ENCODE data around the gene GZF1. TPM values are rescaled to one million over a fixed set of nuclear protein-coding genes. Genes with fewer than 3 reads are reported as not detected.

The GZF1 gene
- total RNA-seq, 1 experiment from 2014 or later, result 18.7 TPM

DNA sequence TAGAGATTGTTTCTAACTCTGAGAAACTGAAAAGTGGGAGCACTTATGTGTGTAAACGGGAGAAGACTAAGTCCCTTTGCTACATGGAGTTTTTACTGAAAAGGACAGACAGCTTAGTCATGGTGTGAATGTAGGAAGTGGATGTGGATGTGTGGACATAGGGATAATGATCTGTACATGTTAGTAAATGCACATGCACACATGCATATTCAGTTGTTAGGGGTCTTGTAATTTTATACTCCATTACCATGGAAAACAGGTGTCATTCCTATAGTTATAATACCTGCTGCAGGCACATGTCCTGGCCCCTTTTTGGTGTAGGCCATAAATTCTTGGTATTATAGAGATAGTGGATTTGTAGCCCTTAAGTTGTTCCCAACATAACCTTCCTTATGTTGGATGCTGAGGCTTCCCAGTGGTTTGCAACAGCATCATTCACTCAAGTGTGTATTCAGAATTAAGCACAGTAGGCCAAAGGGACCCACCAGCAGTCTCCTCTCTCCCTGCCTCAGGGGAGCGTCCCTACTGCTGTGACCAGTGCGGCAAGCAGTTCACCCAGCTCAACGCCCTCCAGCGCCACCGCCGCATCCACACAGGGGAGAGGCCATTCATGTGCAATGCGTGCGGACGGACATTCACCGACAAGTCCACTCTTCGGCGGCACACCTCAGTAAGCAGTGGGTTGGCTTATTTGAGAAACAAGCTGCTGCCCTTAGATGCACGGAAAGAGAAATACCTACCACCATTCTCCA is 7.3 kb downstream of the GZF1 start:
- no peak for DNase-seq (ENCODE audit: low read depth)

DNA sequence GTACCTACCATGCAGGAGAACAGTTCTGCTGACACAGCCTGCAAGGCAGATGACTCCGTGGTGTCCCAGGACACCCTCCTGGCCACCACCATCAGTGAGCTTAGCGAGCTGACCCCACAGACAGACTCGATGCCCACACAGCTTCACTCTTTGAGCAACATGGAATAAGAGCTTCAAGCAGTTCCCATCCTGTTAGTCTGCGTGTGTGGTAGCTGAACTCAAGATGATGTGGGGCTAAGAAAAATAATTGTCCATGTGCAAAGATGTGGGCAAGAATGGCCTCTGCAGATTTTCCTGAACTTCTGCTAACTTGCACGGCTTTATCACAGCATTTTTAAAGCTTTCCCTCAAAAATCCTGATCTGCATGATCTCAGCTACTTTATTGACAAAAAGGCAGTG is 8.3 kb downstream of the GZF1 start:
- DNase-seq (ENCODE audit: low read depth), result no peak

DNA sequence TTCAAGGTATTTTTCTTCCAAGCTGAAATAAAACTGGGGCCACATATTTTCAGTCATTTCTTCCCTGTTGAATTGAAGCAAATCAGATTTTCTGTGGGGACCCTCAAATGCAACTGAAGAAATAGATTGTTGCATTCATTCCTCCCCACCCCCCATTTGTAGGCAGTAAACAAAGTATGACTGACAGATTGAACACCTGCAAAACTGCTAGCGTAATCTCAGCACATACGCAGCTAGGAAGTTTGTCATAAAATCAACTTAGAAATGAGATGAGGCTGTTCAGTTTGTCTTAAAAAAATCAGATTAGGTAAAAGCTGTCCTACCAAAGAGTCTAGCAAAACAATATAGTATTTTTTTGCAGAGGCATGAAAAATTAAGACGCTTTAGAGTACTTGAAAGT is 8.9 kb downstream of the GZF1 start:
- no peak for DNase-seq (ENCODE audit: low read depth)

DNA sequence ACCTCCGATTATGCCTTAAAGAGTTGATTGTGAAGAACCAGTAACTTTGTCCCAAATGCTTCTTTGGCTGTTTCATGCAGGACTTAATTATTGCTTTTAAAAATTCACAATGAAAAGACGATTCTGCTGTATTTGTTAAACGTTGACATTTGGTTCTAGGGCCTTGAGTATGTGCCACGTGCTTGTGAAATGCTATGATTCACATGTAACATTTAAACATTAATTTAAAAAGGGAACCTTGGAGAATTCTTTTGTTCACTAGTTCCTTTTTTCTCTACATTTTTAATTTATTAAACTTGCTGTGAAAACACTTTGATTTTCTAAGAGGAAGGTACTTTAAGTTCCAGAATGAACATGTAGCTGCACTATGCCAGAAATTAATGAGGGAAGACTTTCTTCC is 9.5 kb downstream of the GZF1 start:
- no peak for DNase-seq (ENCODE audit: low read depth)

DNA sequence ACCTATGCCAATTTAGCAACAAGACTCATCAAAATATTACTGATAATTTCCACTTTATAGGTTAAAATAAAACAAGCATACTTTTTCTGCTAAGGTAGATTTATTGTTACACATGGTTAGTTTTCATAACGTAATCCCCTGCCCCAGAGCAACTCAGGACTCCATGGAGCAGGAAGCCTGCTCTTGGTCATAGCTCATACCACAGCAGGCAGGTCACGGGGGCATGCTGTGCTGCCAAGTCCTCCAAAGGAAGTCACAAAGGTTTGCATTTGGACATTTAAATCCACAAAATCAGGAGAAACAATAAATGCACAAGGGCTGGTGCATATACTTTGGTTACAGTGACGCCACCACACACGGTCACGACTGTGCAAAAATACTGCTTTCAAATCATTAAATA is 12.5 kb downstream of the GZF1 start:
- no peak for DNase-seq (ENCODE audit: low read depth)

DNA sequence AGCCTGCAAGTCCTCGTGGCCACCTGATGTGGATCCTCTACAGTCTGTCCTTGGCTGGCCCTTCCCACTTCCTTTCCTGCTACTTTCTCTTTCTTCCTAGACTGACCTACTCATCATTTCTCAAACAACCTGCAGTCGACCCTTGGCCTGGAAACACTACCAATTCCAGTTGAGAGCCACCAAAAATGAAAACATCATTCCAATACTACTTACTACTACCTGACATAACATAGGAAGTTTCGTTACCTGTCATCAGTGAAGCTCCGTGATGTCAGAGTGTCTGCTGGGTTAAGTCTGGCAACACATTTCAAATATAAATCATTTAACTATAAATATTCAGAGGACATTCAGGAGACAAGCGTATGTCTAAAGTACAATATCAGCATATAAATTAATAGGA is 13.8 kb downstream of the GZF1 start:
- no peak for DNase-seq (ENCODE audit: low read depth)

DNA sequence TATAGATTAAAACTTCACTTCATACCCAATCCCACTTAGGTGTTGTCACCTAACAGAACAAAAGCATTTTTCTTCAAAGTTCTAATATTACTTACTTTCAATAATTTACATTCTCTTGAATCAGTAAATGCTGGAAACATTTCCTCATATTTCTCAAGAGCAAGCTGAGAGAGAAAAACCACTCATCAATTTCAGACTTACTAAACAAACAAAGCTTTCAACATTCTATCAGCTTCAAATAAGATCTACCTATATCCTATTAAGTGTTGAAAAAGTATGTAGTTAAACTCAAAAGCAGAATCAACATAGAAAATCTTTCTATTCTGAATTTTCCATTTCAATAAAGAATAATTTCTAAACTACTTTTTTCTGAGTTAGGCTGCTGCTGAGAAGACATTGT is 17.8 kb downstream of the GZF1 start:
- DNase-seq (ENCODE audit: low read depth), result no peak

DNA sequence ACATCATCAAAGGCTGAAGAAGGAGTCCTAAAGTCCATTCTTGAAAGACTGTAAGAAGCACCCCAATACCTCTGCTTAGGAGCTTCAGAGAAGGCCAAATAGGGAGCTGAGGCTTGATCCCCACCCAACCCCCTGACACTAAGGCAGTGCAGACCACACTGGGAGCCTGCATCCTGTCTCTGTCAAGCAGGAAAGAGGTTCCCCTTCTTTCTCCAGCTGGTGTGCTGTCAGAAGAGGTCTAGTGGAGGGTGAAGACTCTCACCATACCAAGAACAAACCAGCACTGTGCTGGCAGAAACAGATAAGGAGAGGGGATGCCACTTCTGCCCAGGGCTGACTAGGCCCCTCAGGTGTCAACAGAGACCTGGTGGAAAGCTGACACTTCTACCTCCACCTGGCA is 19.9 kb downstream of the GZF1 start:
- DNase-seq (ENCODE audit: low read depth), result no peak

DNA sequence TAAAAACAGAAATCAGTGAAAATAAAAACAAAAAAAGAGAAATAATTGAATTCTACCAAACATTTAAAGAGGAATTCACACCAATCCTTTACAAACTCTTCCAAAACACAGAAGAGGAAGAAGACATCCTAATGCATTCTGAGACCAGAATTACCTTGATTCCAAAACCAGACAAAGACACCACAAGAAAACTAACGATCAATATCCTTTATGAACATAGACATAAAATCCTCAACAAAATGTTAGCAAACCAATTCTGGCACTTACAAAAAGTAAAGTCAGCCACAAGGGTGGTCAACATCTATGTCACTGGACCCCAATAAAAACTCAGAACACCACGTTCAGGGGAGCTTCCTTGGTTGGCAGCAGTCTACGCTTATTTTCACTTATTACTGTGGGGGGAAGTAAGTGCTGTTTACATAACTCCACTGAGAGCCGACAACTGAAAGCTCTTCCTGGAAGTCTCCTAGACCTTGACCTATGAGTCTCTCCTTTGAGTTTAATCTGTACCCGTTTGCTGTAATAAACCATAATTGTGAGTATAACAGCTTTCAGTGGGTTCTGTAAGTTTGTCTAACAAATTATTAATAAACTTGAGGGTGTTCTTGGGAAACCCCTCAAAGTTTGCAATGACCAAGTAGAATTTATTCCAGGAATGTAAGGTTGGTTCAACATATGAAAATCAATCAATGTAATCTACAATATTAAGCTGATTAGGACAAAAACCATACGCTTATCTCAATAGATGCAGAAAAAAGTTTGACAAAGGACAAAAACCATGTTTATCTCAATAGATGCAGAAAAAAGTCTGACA is 24.5 kb downstream of the GZF1 start:
- DNase-seq (ENCODE audit: low read depth), result no peak

DNA sequence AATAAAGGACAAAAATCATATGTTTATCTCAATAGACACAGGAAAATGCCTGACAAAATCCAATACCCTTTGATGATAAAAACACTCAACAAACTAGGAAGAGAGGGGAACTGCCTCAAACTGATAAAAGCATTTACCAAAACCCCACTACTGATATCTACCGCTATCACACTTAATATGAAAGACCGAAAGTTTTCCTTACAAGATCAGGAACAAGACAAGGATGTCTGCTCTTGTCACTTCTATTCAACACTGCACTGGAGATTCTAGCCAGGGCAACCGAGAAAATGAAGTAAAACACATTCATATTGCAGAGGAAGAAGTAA is 25.1 kb downstream of the GZF1 start:
- no peak for DNase-seq (ENCODE audit: low read depth)

DNA sequence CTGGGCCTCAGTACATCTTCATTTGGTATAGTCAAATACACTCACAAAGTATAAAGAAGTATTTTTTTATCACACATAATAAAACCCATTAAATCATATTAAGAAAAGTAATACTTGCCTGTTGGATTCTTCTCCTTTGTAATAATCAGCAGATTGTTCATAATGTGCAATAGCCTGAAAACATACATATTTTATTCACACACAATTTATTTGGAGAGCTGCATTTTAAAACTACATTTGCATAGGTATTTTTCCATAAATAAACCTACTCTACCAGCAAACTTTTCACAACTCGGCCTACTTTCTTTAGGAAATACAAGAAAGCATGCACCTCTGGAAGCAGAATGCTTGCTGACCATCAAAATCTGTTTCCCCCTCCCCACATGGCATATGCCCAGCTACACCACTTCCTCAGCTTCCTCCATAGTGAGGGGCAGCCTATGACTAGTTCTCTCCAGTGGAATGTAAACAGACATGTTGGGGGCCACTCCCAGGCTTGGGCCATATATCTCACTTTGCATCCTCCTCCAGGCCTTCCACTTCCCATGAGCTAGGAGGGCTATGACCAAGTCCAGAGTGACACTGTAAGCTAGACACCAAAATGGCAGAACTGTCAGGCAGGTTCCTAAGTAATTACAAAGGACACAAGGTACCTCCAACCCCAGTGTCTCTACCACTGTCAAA is 28.3 kb downstream of the GZF1 start:
- DNase-seq (ENCODE audit: low read depth), result no peak

DNA sequence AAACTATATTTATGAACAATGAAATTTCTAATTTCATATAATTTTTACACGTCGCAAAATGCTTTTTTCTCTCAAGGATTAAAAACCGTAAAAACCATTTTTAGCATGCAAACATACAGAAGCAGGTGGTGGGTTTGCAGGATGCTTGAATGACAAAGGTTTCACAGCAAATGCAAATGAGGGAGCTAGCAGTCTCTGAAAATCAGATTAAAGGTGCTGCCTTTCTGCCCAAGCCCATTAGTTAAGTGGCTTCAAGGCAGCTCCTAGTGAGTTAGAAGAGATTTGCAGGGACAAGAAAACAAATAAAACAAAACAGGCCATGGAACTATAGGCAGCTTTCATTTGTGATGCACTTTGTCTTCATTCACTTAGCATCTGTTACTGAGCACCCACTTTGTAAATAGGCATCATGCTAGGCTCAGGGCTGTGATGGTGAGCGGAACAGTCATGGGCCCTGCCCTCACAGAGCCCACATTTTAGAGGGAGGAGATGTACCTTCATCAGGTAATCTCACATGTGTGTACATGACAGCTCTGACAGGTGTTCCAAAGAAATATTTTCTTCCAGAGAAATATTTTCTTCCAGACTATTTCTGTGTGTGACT is 29.8 kb downstream of the GZF1 start:
- no peak for DNase-seq (ENCODE audit: low read depth)

DNA sequence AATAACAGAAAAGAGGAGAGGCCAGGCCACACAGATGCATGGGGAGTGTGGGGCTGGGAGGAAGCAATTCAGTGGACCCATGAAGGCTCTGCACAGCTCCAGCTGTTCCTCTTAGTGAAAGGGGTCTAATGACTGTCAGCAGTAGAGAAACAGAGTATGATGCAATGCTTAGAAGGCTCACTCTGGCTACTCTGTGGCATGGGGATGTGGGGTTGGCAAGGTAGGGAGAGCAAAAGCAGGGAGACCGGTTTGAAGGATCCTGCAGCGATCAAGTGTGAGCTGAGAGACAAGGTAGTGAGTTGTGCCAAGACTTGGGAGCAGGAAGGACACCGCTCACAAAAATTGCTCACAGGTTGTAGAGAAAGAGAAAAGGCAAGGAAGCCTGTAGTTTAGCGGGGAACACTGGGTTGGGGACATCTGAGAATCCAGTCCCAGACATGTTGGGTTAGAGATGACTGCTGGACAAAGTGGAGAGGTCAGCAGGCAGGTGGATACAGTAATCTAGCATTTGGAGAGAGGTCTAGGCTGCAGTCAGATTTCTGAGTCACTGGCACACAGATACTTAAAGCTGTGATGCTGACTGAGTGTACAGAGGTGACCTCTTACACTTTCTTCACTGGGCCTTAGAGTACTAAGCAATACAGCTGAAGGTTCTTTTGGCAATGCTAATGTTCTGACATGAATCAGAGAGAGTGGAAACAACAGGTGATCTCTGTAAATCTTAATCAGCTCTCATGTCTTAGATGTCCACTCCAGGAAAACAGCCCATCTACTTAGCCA is 32.2 kb downstream of the GZF1 start:
- DNase-seq (ENCODE audit: low read depth), result peak; percentile 47

DNA sequence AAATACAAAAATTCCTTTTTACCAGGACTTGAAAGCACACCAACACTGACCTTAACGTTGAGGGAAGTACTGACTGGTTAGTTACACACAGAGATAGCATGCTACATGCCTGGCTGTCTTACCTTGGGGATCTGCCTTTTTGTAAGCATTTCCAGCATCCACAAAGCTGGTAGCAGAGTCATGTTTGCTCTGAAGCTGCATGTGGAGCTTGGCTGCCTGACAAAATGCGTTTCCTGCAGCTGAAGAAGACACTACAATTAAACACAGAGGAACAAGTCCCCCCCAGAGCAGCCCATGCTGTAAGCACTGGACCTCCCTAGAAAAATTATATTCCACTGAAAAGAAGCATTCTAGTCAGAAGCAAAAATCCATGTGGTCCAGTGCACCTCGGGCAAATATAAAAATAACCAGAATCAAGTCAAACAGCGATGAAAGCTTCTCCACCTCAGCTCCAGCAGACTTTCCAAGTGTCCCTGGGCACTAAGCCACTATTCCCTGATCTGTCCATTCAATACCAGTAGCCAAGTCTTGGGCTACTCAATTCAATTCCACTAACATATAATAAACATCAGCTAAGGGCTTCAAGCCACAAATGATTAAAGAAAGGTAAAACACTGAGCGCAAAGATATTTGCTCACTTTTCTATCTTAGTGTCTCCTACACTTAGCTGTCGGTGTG is 35.1 kb downstream of the GZF1 start:
- DNase-seq (ENCODE audit: low read depth), result no peak

DNA sequence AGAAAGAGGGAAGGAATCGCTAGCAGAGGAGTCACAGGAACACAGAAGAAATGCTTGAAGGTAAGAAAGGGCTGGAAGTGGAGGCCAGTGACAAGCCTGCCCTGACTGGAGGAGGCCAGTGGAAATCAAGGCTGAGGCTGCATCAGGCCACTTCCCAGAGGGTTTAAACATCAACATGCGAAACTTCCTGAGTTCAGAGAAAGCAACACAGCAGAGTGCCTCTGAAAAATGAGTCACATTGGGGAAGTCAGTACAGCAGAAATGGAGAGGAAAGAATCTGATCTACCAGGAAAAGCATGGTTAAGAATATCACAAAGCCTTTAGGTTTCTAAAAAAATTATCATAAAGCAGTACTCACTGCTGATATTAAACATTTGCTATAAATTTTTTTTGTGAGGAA is 36.0 kb downstream of the GZF1 start:
- peak; percentile 39 for DNase-seq (ENCODE audit: low read depth)

DNA sequence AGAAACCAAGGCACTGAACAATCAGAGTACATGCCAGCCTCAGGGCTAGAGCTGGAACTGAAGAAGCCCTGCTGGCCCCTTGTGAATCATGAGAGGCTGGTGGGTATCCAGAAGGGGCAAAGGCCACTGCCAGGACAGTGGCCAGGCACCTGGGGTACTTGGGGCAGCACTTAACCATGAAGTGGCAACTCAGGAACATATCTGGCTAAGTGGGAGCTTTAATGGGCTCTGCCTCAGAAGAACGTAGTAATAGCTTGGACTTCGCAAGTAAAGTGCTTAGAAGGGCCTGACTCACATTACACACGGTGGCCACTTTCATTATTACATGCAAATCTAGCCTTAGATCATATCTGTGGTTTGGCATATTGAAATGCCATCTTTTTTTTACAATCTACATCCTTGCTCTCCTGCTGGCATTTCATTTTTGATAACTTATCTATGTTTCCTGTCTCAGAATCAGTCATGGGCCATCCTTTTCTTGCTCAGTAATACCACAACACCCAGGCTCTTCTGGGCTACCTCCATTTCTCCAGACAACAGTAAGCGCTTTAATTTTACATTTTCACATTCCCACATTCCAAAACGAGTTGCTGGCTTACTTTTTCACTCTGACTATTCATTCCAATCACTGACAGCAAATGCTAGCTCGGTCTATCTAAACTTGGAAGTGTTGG is 37.7 kb downstream of the GZF1 start:
- DNase-seq (ENCODE audit: low read depth), result peak; percentile 19

DNA sequence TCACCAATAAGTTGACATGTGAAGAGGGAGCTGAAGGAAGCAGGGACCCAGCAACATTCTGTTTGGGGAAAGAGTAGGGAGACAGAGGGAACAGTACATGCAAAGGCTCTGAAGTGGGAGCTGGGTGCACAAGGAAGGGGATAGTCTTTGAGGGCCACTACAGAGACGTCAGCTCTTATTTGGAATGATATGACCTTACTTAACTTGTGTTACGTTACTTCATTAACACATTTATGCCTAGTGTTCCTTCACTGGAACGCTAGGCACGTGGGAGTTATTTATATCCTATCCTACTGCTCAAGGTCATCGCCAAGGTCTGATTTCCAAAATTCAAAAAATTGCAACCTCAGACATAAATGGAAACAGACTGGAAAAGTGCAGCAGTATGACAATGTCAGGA is 39.1 kb downstream of the GZF1 start:
- DNase-seq (ENCODE audit: low read depth), result no peak

DNA sequence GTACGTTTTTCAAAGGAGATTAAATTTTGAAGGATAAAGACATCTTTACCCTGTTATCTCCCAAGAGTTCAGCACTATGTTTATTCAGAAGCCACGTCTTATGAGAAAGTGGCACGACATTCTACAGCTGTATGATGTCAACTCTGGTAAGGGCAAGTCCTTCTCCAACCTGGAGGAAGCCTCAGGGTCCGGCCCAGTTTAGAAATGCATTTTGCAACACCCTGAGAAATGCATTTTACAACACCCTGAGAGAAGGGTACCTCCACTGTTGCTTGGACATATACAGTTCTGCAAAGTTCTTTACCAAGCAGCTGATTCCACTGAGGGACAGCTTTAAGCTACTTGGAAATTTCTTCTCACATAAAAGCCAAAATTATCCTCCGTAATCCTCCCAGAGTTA is 41.8 kb downstream of the GZF1 start:
- DNase-seq (ENCODE audit: low read depth), result no peak

DNA sequence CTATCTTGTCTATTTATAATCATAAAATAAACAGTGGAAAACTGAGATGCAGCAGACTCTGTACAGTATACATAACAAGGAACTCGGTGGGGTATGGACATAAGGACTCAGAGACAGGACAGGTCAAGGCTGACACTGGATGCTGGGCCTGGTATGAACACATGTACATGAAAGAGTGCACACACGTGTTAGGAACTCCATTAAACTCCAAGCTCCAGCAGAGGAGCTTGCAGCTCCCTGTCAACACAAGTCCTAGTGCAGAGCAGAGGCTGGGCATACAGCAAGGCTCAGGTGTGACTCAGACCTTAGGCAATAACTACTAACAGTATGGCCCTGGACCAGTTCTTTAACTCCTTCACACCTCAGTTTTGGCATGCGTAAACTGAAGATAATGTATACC is 42.2 kb downstream of the GZF1 start:
- DNase-seq (ENCODE audit: low read depth), result peak; percentile 34

DNA sequence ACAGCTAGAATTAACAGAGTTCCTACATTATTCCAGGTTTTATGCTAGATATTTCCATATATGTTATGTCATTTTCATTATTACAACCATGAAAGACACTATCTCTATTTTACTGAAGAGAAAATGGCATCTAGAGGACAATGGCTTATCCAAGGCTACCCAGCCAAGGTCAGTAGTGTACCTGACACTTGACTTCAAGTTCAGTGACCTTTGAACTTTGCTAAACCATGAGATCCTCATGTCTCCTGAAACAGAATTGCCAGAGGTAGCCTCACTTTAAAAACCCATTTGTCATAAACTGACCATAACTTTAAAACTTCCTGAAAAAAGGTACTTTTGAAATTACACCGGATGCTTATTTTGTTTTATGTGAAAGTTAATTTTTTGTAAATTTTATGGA is 44.9 kb downstream of the GZF1 start:
- no peak for DNase-seq (ENCODE audit: low read depth)

Measured in LHCN-M2 (cell line).